HL-60/S4 (cell line): ENCODE data around the gene IGF1R.

Experiments used
- in situ Hi-C: fragments of 300-500 bp; cut with MboI; formaldehyde crosslinking; loops from 2 replicates; pipeline ENCODE4 v1.14.3; 2022; ENCODE audit warnings: low sequenced_read_pairs

The IGF1R gene

GRCh38 chr15:98817745-98818144, 169.4 kb downstream of the IGF1R start:
- in situ Hi-C loops: no loop called here

GRCh38 chr15:98823012-98823458, 174.7 kb downstream of the IGF1R start:
- in situ Hi-C loops: no loop called here

- in situ Hi-C loops: no loop called here
Observed at GRCh38 chr15:98823616-98824015, 175.3 kb downstream of the IGF1R start.

- in situ Hi-C loops: no loop called here
Observed at GRCh38 chr15:98824595-98824994, 176.3 kb downstream of the IGF1R start.

- in situ Hi-C loops: no loop called here
Observed at GRCh38 chr15:98826658-98827057, 178.3 kb downstream of the IGF1R start.

GRCh38 chr15:98827217-98827616, 178.9 kb downstream of the IGF1R start:
- in situ Hi-C loops: no loop called here

GRCh38 chr15:98830034-98830634, 181.8 kb downstream of the IGF1R start:
- in situ Hi-C loops: no loop called here

GRCh38 chr15:98834976-98835375, 186.6 kb downstream of the IGF1R start:
- in situ Hi-C loops: no loop called here

- in situ Hi-C loops: no loop called here
Observed at GRCh38 chr15:98835876-98836275, 187.5 kb downstream of the IGF1R start.

GRCh38 chr15:98838387-98839259, 190.3 kb downstream of the IGF1R start:
- in situ Hi-C loops: no loop called here

- in situ Hi-C loops: no loop called here
Observed at GRCh38 chr15:98840053-98840452, 191.7 kb downstream of the IGF1R start.

GRCh38 chr15:98841419-98841970, 193.2 kb downstream of the IGF1R start:
- in situ Hi-C loops: no loop called here

- in situ Hi-C loops: no loop called here
Observed at GRCh38 chr15:98842192-98842972, 194.0 kb downstream of the IGF1R start.

GRCh38 chr15:98842973-98843285, 194.6 kb downstream of the IGF1R start:
- in situ Hi-C loops: no loop called here

GRCh38 chr15:98843844-98844243, 195.5 kb downstream of the IGF1R start:
- in situ Hi-C loops: no loop called here

- in situ Hi-C loops: no loop called here
Observed at GRCh38 chr15:98844261-98844660, 195.9 kb downstream of the IGF1R start.

- in situ Hi-C loops: no loop called here
Observed at GRCh38 chr15:98845138-98845884, 197.0 kb downstream of the IGF1R start.

- in situ Hi-C loops: no loop called here
Observed at GRCh38 chr15:98850961-98851572, 202.7 kb downstream of the IGF1R start.

- in situ Hi-C loops: no loop called here
Observed at GRCh38 chr15:98853161-98853560, 204.8 kb downstream of the IGF1R start.
